K562 (cell line): ENCODE data around the gene CACNA2D3. TPM values are rescaled to one million over a fixed set of nuclear protein-coding genes. Genes with fewer than 3 reads are reported as not detected.

Experiments
- ATAC-seq: fragments of 200-7000 bp; cut with Tn5 transposase; 3 replicates; pipeline ENCODE4 v1.9.1; 2020; ENCODE audit warnings: moderate library complexity
- BruUV-seq: library from RNA; stranded (reverse); fragments of 400-500 nt; replicated peaks from 2 replicates; lab custom pipeline; 2021; lab: Mats Ljungman, UMichigan
- CTCF ChIA-PET: fragments of 300-600 bp; formaldehyde crosslinking; extraction: SDS; loops from one replicate; lab custom pipeline; 2021; ENCODE audit warnings: low intra/inter-chr PET ratio; lab: Yijun Ruan, JAX
- POLR2A ChIA-PET: fragments of 300-600, 350-650 bp; sonication (Branson Sonifier 250); formaldehyde crosslinking; extraction: SDS; loops from one replicate; lab custom pipeline; 2021; ENCODE audit warnings: antibody characterized with exemption, inconsistent platforms; lab: Yijun Ruan, JAX
- DNase-seq, 4 experiments: peaks; one replicate each; pipeline versions ENCODE4 v3.0.0 to v3.0.0-alpha.2; 2011 to 2018; ENCODE audit warnings: low spot score in 3 of 4, mixed read lengths in 3 of 4; ENCODE audit errors: extremely low read depth in 1 of 4
- FAIRE-seq: peaks from 2 replicates; lab custom pipeline; 2011; peaks lifted over from hg19 to GRCh38; lab: Jason Lieb, UNC
- H2AFZ ChIP-seq: 2 replicates; pipeline ENCODE4 v1.6.0; 2011; ENCODE audit warnings: low read depth, low read length, control low read depth, inconsistent platforms
- H3K27ac ChIP-seq: fragments of 200-600 bp; 3 replicates; pipeline ENCODE4 v1.8.0; 2011; ENCODE audit warnings: low read depth, mild to moderate bottlenecking, control low read depth, inconsistent platforms, low read length, moderate library complexity, mixed read lengths; ENCODE audit errors: extremely low read depth
- H3K27me3 ChIP-seq, 2 experiments: fragments of 300-600 bp in 1 of 2; 2 replicates in 1 of 2; 3 replicates in 1 of 2; pipeline versions ENCODE4 v1.6.0 to v1.8.0; 2011; ENCODE audit warnings: inconsistent platforms in 2 of 2, low read length in 2 of 2, mild to moderate bottlenecking in 1 of 2, mixed read lengths in 1 of 2, moderate library complexity in 1 of 2; ENCODE audit not compliant: control insufficient read depth in 2 of 2, insufficient read depth in 2 of 2
- H3K36me3 ChIP-seq: fragments of 300-600 bp; 3 replicates; pipeline ENCODE4 v1.8.0; 2011; ENCODE audit warnings: mild to moderate bottlenecking, low read length, inconsistent platforms; ENCODE audit not compliant: control insufficient read depth, insufficient read depth
- H3K4me1 ChIP-seq, 2 experiments: fragments of 200-600 bp in 1 of 2; replicated peaks in 1 of 2; 2 replicates in 1 of 2; 3 replicates in 1 of 2; pipeline versions ENCODE4 v1.5.1 to v1.8.0; 2011; ENCODE audit warnings: inconsistent platforms in 2 of 2, low read length in 2 of 2, mild to moderate bottlenecking in 1 of 2, mixed read lengths in 1 of 2, moderate library complexity in 1 of 2; ENCODE audit not compliant: control insufficient read depth in 2 of 2, insufficient read depth in 2 of 2
- H3K4me2 ChIP-seq: 2 replicates; pipeline ENCODE4 v1.6.1; 2011; ENCODE audit warnings: low read length, control low read depth, inconsistent platforms, mixed read lengths; ENCODE audit not compliant: insufficient read depth
- H3K4me3 ChIP-seq: fragments of 200-600 bp; sonication (generic), shearing (Covaris generic); 2 replicates; pipeline ENCODE4 v1.5.1; 2016; ENCODE audit warnings: control low read depth, inconsistent platforms
- H3K79me2 ChIP-seq: fragments of 200-600 bp; 3 replicates; pipeline ENCODE4 v1.8.0; 2011; ENCODE audit warnings: low read length, inconsistent platforms; ENCODE audit not compliant: control insufficient read depth, insufficient read depth
- H3K9ac ChIP-seq, 2 experiments: 2 replicates each; pipeline versions ENCODE4 v1.6.0 to v1.6.1; 2011; ENCODE audit warnings: low read depth in 2 of 2, low read length in 2 of 2, control low read depth in 1 of 2, inconsistent platforms in 1 of 2, mild to moderate bottlenecking in 1 of 2, mixed read lengths in 1 of 2; ENCODE audit not compliant: insufficient read depth in 1 of 2
- H3K9me1 ChIP-seq: one replicate; pipeline ENCODE4 v1.6.0; 2011; ENCODE audit warnings: inconsistent platforms, mild to moderate bottlenecking, low read length, moderate library complexity; ENCODE audit not compliant: control insufficient read depth, insufficient read depth
- H3K9me3 ChIP-seq: replicated peaks from 2 replicates; pipeline ENCODE4 v1.5.1; 2011; ENCODE audit warnings: low read depth, low read length, inconsistent platforms; ENCODE audit not compliant: control insufficient read depth, insufficient read depth
- H4K20me1 ChIP-seq: replicated peaks from 2 replicates; pipeline ENCODE4 v1.6.1; 2011; ENCODE audit warnings: low read length, inconsistent platforms, mixed read lengths; ENCODE audit not compliant: control insufficient read depth, insufficient read depth
- BCLAF1 ChIP-seq, 2 experiments: fragments of 450-650 bp in 1 of 2; IDR thresholded peaks; 2 replicates each; pipeline ENCODE4 v1.6.1; 2011 to 2017; ENCODE audit warnings: low read depth in 2 of 2, antibody characterized with exemption in 1 of 2, borderline replicate concordance in 1 of 2, low read length in 1 of 2, mild to moderate bottlenecking in 1 of 2, mixed read lengths in 1 of 2; ENCODE audit not compliant: control insufficient read depth in 1 of 2
- CAMTA2 ChIP-seq: fragments of 250-450 bp; sonication (Bioruptor Pico); conservative IDR thresholded peaks from 2 replicates; pipeline ENCODE4 v1.5.1; 2022
- EHMT2 ChIP-seq: fragments of 450-650 bp; IDR thresholded peaks from 2 replicates; pipeline ENCODE4 v1.6.1; 2018; ENCODE audit warnings: antibody characterized with exemption
- JUNB ChIP-seq: fragments of 450-650 bp; formaldehyde crosslinking; conservative IDR thresholded peaks from 2 replicates; pipeline ENCODE4 v1.4.0; 2020; ENCODE audit warnings: mild to moderate bottlenecking
- KDM5B ChIP-seq: fragments of 200-600 bp; sonication (generic); IDR thresholded peaks from 2 replicates; pipeline ENCODE4 v1.6.1; 2012; ENCODE audit warnings: low read depth, mild to moderate bottlenecking, moderate library complexity, low read length, control low read depth, inconsistent platforms; ENCODE audit not compliant: insufficient replicate concordance
- MEF2D ChIP-seq: conservative IDR thresholded peaks from 2 replicates; pipeline ENCODE4 v1.6.1; 2016; ENCODE audit warnings: low read depth, missing genetic modification characterization, missing compliant biosample characterization
- NFIX ChIP-seq: fragments of 250-450 bp; sonication (Bioruptor Pico); IDR thresholded peaks from 2 replicates; pipeline ENCODE4 v1.4.0; 2020; ENCODE audit warnings: low read depth, mild to moderate bottlenecking, moderate library complexity
- SAP30 ChIP-seq: fragments of 200-600 bp; sonication (generic); IDR thresholded peaks from 2 replicates; pipeline ENCODE4 v1.6.1; 2012; ENCODE audit warnings: borderline replicate concordance, low read depth, mild to moderate bottlenecking, moderate library complexity, low read length, control low read depth, inconsistent platforms; ENCODE audit not compliant: insufficient read depth, poor library complexity, severe bottlenecking
- SMARCA5 ChIP-seq: fragments of 450-650 bp; IDR thresholded peaks from 2 replicates; pipeline ENCODE4 v1.6.1; 2016
- THRA ChIP-seq: fragments of 450-650 bp; IDR thresholded peaks from 2 replicates; pipeline ENCODE4 v1.6.1; 2017; ENCODE audit warnings: mild to moderate bottlenecking, moderate library complexity
- ZNF512 ChIP-seq: IDR thresholded peaks from 2 replicates; pipeline ENCODE4 v1.6.1; 2016; ENCODE audit warnings: missing genetic modification characterization, missing compliant biosample characterization
- ZNF592 ChIP-seq: fragments of 450-650 bp; IDR thresholded peaks from 2 replicates; pipeline ENCODE4 v1.6.1; 2017; ENCODE audit warnings: antibody characterized with exemption, mild to moderate bottlenecking
- WGBS: fragments of 100-300 bp; shearing (Covaris generic); methylation state at CpG from one replicate; pipeline ENCODE4 v1.1.6; 2016; ENCODE audit warnings: low coverage, mixed read lengths; ENCODE audit not compliant: insufficient coverage; ENCODE audit errors: missing lambda C conversion rate; 5-methylcytosine and 5-hydroxymethylcytosine counted together
- in situ Hi-C: fragments of 300-500 bp; cut with MboI; formaldehyde crosslinking; loops from 4 replicates; pipeline ENCODE4 v1.15.0; 2018; ENCODE audit warnings: inconsistent platforms, mixed read lengths
- intact Hi-C: fragments of 100-400 bp; cut with micrococcal nuclease; formaldehyde crosslinking; loops from 2 replicates; pipeline ENCODE4 v1.14.2; 2022
- polyA plus RNA-seq, 8 experiments: library from polyadenylated mRNA; depleted of rRNA in 4 of 8; stranded (reverse) in 5 of 8; unstranded in 3 of 8; fragments of >200 nt; fragmentation: Nextera tagmentation in 2 of 8; fragmentation: Illumina TruSeq in 1 of 8; extraction: Ambion mirVana in 2 of 8; extraction: Trizol in 1 of 8; gene quantifications; 2 replicates each; pipeline versions ENCODE4 v1.2.1 to v1.2.3, GENCODE V29; 2011 to 2014; ENCODE audit warnings: inconsistent platforms in 1 of 8, missing spikeins in 1 of 8
- total RNA-seq, 7 experiments: library from RNA; depleted of rRNA in 6 of 7; stranded (reverse); fragments of >200 nt in 6 of 7; fragmentation: Illumina TruSeq in 2 of 7; extraction: Trizol in 2 of 7; gene quantifications; 2 replicates each; pipeline versions ENCODE4 v1.2.1 to v1.2.3, GENCODE V29; 2011 to 2021; ENCODE audit warnings: low replicate concordance in 1 of 7

Gene CACNA2D3
- total and polyA plus RNA-seq, 9 of the 15 experiments (the other 6 are each of a cell fraction or from before 2014, with no cell fraction given): 0.01 TPM; not detected in 8

GRCh38 chr3:54705730-54706129 lies 583.4 kb downstream of the CACNA2D3 start:
- Histone ChIP-seq H3K9me1 (no peaks in the 10 kb centered on the region), H4K20me1 (no peaks in the 10 kb centered on the region), H3K79me2 (no peaks in the 10 kb centered on the region), H3K4me3 (no peak overlapping the region), H3K36me3 (no peaks in the 10 kb centered on the region), H3K9me3 (no peaks in the 10 kb centered on the region), H3K9ac (no peak overlapping the region), H3K4me1 (no peaks in the 10 kb centered on the region), H3K27ac (no peak overlapping the region), H3K27me3 (no peaks in the 10 kb centered on the region), H2AFZ (no peak overlapping the region), H3K4me2 (no peak overlapping the region)
- ATAC-seq (no peak), DNase-seq (no peak), FAIRE-seq (no peak)
- intact Hi-C loops: no loop called here
- ChIA-PET CTCF (no interaction called here), POLR2A (no interaction called here)
- in situ Hi-C loops: no loop called here
- 0% methylated on average over 2 of the region's 3 CpGs for WGBS
- no TSS peak for BruUV-seq
- TF ChIP-seq ZNF512 (tag) (no peak), CAMTA2 (no peak), THRA (no peak), MEF2D (no peak), KDM5B (no peak), NFIX (CRISPR knock-in tag) (no peak), BCLAF1 (IDR thresholded peaks at IDR 0.05; ENCODE audit: borderline replicate concordance in 1 of 2, control insufficient read depth in 1 of 2, low read depth in 2 of 2, low read length in 1 of 2) (no peak), SAP30 (no peak), JUNB (CRISPR knock-in tag) (no peak), SMARCA5 (no peak), ZNF592 (no peak), EHMT2 (no peak)
